Trophoblast cell (in vitro differentiated cells and primary cell): ENCODE data around the gene ASTN2.

Experiments used
- DNase-seq, 2 donors: peaks; one replicate each; pipeline ENCODE4 v3.0.0-alpha.2; 2016
- H2AFZ ChIP-seq: 2 replicates; pipeline ENCODE4 v1.6.1; 2013; ENCODE audit warnings: low read length, moderate library complexity, mild to moderate bottlenecking; ENCODE audit not compliant: insufficient read depth, poor library complexity
- H2AK5ac ChIP-seq: 2 replicates; pipeline ENCODE4 v1.6.1; 2013; ENCODE audit warnings: mild to moderate bottlenecking, low read length
- H2BK120ac ChIP-seq: 2 replicates; pipeline ENCODE4 v1.6.1; 2013; ENCODE audit warnings: low read length, mild to moderate bottlenecking, moderate library complexity; ENCODE audit not compliant: insufficient read depth, poor library complexity
- H2BK12ac ChIP-seq: 2 replicates; pipeline ENCODE4 v1.6.1; 2013; ENCODE audit warnings: mild to moderate bottlenecking, low read length, moderate library complexity
- H2BK5ac ChIP-seq: 2 replicates; pipeline ENCODE4 v1.6.1; 2013; ENCODE audit warnings: low read length, low read depth, moderate library complexity, mild to moderate bottlenecking; ENCODE audit not compliant: poor library complexity
- H3K14ac ChIP-seq: 2 replicates; pipeline ENCODE4 v1.6.1; 2013; ENCODE audit warnings: mild to moderate bottlenecking, low read length
- H3K18ac ChIP-seq: 2 replicates; pipeline ENCODE4 v1.6.1; 2013; ENCODE audit warnings: mild to moderate bottlenecking, low read length
- H3K23ac ChIP-seq: 2 replicates; pipeline ENCODE4 v1.6.1; 2013; ENCODE audit warnings: low read length
- H3K27ac ChIP-seq: 2 replicates; pipeline ENCODE4 v1.5.1; 2013; ENCODE audit warnings: low read depth, mild to moderate bottlenecking, inconsistent platforms, low read length, moderate library complexity
- H3K27me3 ChIP-seq: 2 replicates; pipeline ENCODE4 v1.6.1; 2013; ENCODE audit warnings: inconsistent platforms, mild to moderate bottlenecking, low read length, moderate library complexity; ENCODE audit not compliant: insufficient read depth
- H3K36me3 ChIP-seq, 2 experiments: 1 replicate in 1 of 2; 2 replicates in 1 of 2; pipeline ENCODE4 v1.6.1; 2013; ENCODE audit warnings: low read length in 2 of 2, mild to moderate bottlenecking in 2 of 2, moderate library complexity in 1 of 2; ENCODE audit not compliant: insufficient read depth in 2 of 2, control insufficient read depth in 1 of 2
- H3K4ac ChIP-seq: 2 replicates; pipeline ENCODE4 v1.6.1; 2013; ENCODE audit warnings: low read depth, mild to moderate bottlenecking, low read length, moderate library complexity
- H3K4me1 ChIP-seq, 2 experiments: 1 replicate in 1 of 2; 2 replicates in 1 of 2; pipeline ENCODE4 v1.6.1; 2013; ENCODE audit warnings: low read length in 2 of 2, mild to moderate bottlenecking in 2 of 2, moderate library complexity in 1 of 2; ENCODE audit not compliant: insufficient read depth in 2 of 2, control insufficient read depth in 1 of 2
- H3K4me2 ChIP-seq: 2 replicates; pipeline ENCODE4 v1.6.1; 2013; ENCODE audit warnings: inconsistent platforms, mild to moderate bottlenecking, low read length, moderate library complexity
- H3K4me3 ChIP-seq: 2 replicates; pipeline ENCODE4 v1.5.1; 2013; ENCODE audit warnings: mild to moderate bottlenecking, low read depth, low read length, inconsistent platforms
- H3K79me1 ChIP-seq: one replicate; pipeline ENCODE4 v1.6.1; 2013; ENCODE audit warnings: low read length
- H3K79me2 ChIP-seq: 2 replicates; pipeline ENCODE4 v1.6.1; 2013; ENCODE audit warnings: low read length, mild to moderate bottlenecking; ENCODE audit not compliant: control insufficient read depth, insufficient read depth, poor library complexity
- H3K9ac ChIP-seq: 2 replicates; pipeline ENCODE4 v1.6.1; 2013; ENCODE audit warnings: mild to moderate bottlenecking, low read length
- H3K9me3 ChIP-seq: 2 replicates; pipeline ENCODE4 v1.6.1; 2013; ENCODE audit warnings: low read depth, mild to moderate bottlenecking, control low read depth, inconsistent platforms, low read length; ENCODE audit not compliant: insufficient read depth
- H4K12ac ChIP-seq: 2 replicates; pipeline ENCODE4 v1.6.1; 2013; ENCODE audit warnings: low read depth, mild to moderate bottlenecking, low read length, moderate library complexity
- H4K8ac ChIP-seq: 2 replicates; pipeline ENCODE4 v1.6.1; 2013; ENCODE audit warnings: low read depth, mild to moderate bottlenecking, low read length, moderate library complexity
- H4K91ac ChIP-seq: one replicate; pipeline ENCODE4 v1.6.1; 2013; ENCODE audit warnings: low read depth, mild to moderate bottlenecking, low read length, moderate library complexity
- WGBS: extraction: QIAGEN DNeasy Blood & Tissue Kit; methylation state at CpG from one replicate; pipeline ENCODE4 v1.1.7; 2013; ENCODE audit warnings: missing lambda C conversion rate; ENCODE audit not compliant: insufficient read length, insufficient coverage; ENCODE audit errors: extremely low coverage; 5-methylcytosine and 5-hydroxymethylcytosine counted together

The ASTN2 gene

DNA sequence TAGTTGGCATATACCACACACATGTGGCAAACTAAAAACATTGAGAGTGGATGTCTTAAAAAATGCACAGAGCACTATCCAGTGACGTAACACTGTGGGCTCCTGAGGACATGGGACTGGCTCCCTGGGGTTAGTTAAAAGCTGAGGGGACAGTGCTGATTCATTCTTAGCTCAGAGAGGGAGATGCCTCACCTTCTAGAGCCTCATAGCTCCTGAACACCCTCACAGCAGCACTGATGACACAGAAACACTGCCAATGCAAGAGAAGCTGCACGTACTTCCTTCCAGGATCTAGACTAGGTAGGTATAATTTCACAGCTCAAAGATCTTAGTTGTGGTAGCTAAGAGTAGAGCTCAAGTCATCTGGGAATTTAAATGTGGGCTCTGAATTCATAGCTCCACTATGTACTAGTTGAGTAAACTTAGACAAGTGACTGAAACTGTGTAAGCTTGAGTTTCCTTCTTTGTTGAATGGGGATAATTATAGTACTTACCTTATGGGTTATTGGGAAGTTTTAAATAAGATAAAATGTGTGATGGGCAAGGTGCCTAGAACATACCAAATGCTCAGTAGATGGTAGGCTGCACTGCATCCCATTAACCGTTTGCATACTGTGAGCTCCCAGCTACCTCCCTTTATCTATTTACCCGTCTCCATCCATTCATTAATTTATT lies 279.9 kb downstream of the ASTN2 start:
- no peak overlapping the region for H3K4me3 ChIP-seq
- H2BK120ac ChIP-seq = no peak overlapping the region
- H3K9me3 ChIP-seq = peaks cover 1% of the 10 kb centered on the region
- no peak overlapping the region for H3K18ac ChIP-seq
- H2AK5ac ChIP-seq = no peak overlapping the region
- peaks cover 2% of the 10 kb centered on the region for H3K79me2 ChIP-seq
- no peak overlapping the region for H3K27ac ChIP-seq
- H2BK12ac ChIP-seq = no peak overlapping the region
- no peak overlapping the region for H2BK5ac ChIP-seq
- no peak overlapping the region for H4K91ac ChIP-seq
- no peaks in the 10 kb centered on the region for H3K36me3 ChIP-seq
- no peak overlapping the region for H4K8ac ChIP-seq
- WGBS = 100% methylated on average over 1 of the region's 4 CpGs
- no peak overlapping the region for H4K12ac ChIP-seq
- no peak overlapping the region for H2AFZ ChIP-seq
- H3K4me1 ChIP-seq = no peaks in the 10 kb centered on the region
- no peak overlapping the region for H3K14ac ChIP-seq
- H3K4me2 ChIP-seq = no peak overlapping the region
- no peaks in the 10 kb centered on the region for H3K27me3 ChIP-seq
- no peaks in the 10 kb centered on the region for H3K79me1 ChIP-seq
- no peak for DNase-seq
- no peak overlapping the region for H3K4ac ChIP-seq
- H3K23ac ChIP-seq = peak overlapping the region; percentile 12
- no peak overlapping the region for H3K9ac ChIP-seq

GRCh38 chr9:117126871-117127270 lies 288.0 kb downstream of the ASTN2 start:
- Histone ChIP-seq H3K4me1 (no peaks in the 10 kb centered on the region), H4K91ac (no peak overlapping the region), H3K9ac (no peak overlapping the region), H4K12ac (no peak overlapping the region), H3K14ac (no peak overlapping the region), H2BK12ac (no peak overlapping the region), H3K9me3 (no peaks in the 10 kb centered on the region), H3K4me3 (no peak overlapping the region), H3K4ac (no peak overlapping the region), H3K27ac (no peak overlapping the region), H2BK5ac (no peak overlapping the region), H4K8ac (no peak overlapping the region), H3K36me3 (no peaks in the 10 kb centered on the region), H3K23ac (no peak overlapping the region), H3K18ac (no peak overlapping the region), H2AK5ac (no peak overlapping the region), H2AFZ (no peak overlapping the region), H3K79me1 (no peaks in the 10 kb centered on the region), H3K79me2 (no peaks in the 10 kb centered on the region), H3K4me2 (no peak overlapping the region), H2BK120ac (no peak overlapping the region), H3K27me3 (no peaks in the 10 kb centered on the region)
- WGBS = no CpG with 5 or more reads among the region's 2 CpGs
- DNase-seq = no peak

GRCh38 chr9:117125531-117125930 lies 289.3 kb downstream of the ASTN2 start:
- no CpG with 5 or more reads among the region's 6 CpGs for WGBS
- no peaks in the 10 kb centered on the region for H3K36me3 ChIP-seq
- H3K4me2 ChIP-seq = no peak overlapping the region
- H4K12ac ChIP-seq = no peak overlapping the region
- no peak overlapping the region for H2BK120ac ChIP-seq
- no peak overlapping the region for H2BK5ac ChIP-seq
- no peak overlapping the region for H2BK12ac ChIP-seq
- H3K4ac ChIP-seq = no peak overlapping the region
- DNase-seq = no peak
- no peak overlapping the region for H3K23ac ChIP-seq
- no peak overlapping the region for H4K91ac ChIP-seq
- H3K14ac ChIP-seq = no peak overlapping the region
- no peaks in the 10 kb centered on the region for H3K27me3 ChIP-seq
- H4K8ac ChIP-seq = no peak overlapping the region
- H2AK5ac ChIP-seq = no peak overlapping the region
- no peak overlapping the region for H3K9ac ChIP-seq
- no peak overlapping the region for H3K27ac ChIP-seq
- H2AFZ ChIP-seq = no peak overlapping the region
- no peak overlapping the region for H3K4me3 ChIP-seq
- H3K18ac ChIP-seq = no peak overlapping the region
- H3K9me3 ChIP-seq = no peaks in the 10 kb centered on the region
- no peaks in the 10 kb centered on the region for H3K79me2 ChIP-seq
- H3K4me1 ChIP-seq = no peaks in the 10 kb centered on the region
- H3K79me1 ChIP-seq = no peaks in the 10 kb centered on the region

- Histone ChIP-seq H3K4me3 (no peak overlapping the region), H2BK120ac (no peak overlapping the region), H3K36me3 (no peaks in the 10 kb centered on the region), H3K23ac (no peak overlapping the region), H3K4me2 (no peak overlapping the region), H3K14ac (no peak overlapping the region), H2AFZ (no peak overlapping the region), H3K79me1 (no peaks in the 10 kb centered on the region), H2AK5ac (no peak overlapping the region), H4K12ac (no peak overlapping the region), H2BK12ac (no peak overlapping the region), H4K91ac (no peak overlapping the region), H2BK5ac (no peak overlapping the region), H3K4me1 (no peaks in the 10 kb centered on the region), H3K27me3 (no peaks in the 10 kb centered on the region), H3K9me3 (no peaks in the 10 kb centered on the region), H3K79me2 (no peaks in the 10 kb centered on the region), H4K8ac (no peak overlapping the region), H3K27ac (no peak overlapping the region), H3K9ac (no peak overlapping the region), H3K4ac (no peak overlapping the region), H3K18ac (no peak overlapping the region)
- no CpG with 5 or more reads among the region's 7 CpGs for WGBS
- DNase-seq = no peak
These were observed 291.1 kb downstream of the ASTN2 start for GRCh38 chr9:117123729-117124128.
